B cell (primary cell): ENCODE results near the gene NPRL2. TPM values are rescaled to one million over a fixed set of nuclear protein-coding genes. Genes with fewer than 3 reads are reported as not detected.

Experiments used
- ATAC-seq: fragments of 200-7000 bp; cut with Tn5 transposase; one replicate; pipeline ENCODE4 v1.10.0; 2021; ENCODE audit warnings: low read depth, mild to moderate bottlenecking, moderate number of reproducible peaks, moderate library complexity
- CTCF ChIA-PET: fragments of 350-600 bp; sonication (Branson Sonifier 250); formaldehyde crosslinking; loops from one replicate; lab custom pipeline; 2021; ENCODE audit warnings: antibody characterized with exemption, inconsistent platforms; lab: Charles Lee
- POLR2A ChIA-PET: fragments of 350-600 bp; sonication (Branson Sonifier 250); formaldehyde crosslinking; loops from one replicate; lab custom pipeline; 2021; ENCODE audit warnings: antibody characterized with exemption; lab: Charles Lee
- DNase-seq: peaks from one replicate; pipeline ENCODE4 v3.0.0; 2013
- H2AFZ ChIP-seq: 2 replicates; pipeline ENCODE4 v1.6.1; 2012; ENCODE audit warnings: mild to moderate bottlenecking, low read depth, low read length; ENCODE audit not compliant: insufficient read depth, poor library complexity, severe bottlenecking
- H3K27ac ChIP-seq, 2 donors: 1 replicate in 1 of 2; 2 replicates in 1 of 2; pipeline ENCODE4 v1.5.1; 2012 to 2013; ENCODE audit warnings: low read length in 2 of 2, mild to moderate bottlenecking in 2 of 2, moderate library complexity in 1 of 2
- H3K27me3 ChIP-seq, 4 experiments: fragments of 200-600 bp in 1 of 4; sonication (generic) in 1 of 4; replicated peaks in 1 of 4; 1 replicate in 2 of 4; 2 replicates in 2 of 4; pipeline versions ENCODE4 v1.6.1 to v1.7.0; 2013 to 2016; ENCODE audit warnings: low read length in 3 of 4, mild to moderate bottlenecking in 2 of 4, mixed read lengths in 1 of 4, moderate library complexity in 1 of 4; ENCODE audit not compliant: insufficient read depth in 4 of 4, control insufficient read depth in 3 of 4; ENCODE audit errors: control extremely low read depth in 1 of 4
- H3K36me3 ChIP-seq, 2 experiments: replicated peaks in 1 of 2; 1 replicate in 1 of 2; 2 replicates in 1 of 2; pipeline versions ENCODE4 v1.6.1 to v1.7.1; 2013; ENCODE audit warnings: low read length in 1 of 2; ENCODE audit not compliant: insufficient read depth in 2 of 2, control insufficient read depth in 1 of 2; ENCODE audit errors: control extremely low read depth in 1 of 2, extremely low read depth in 1 of 2
- H3K4me1 ChIP-seq, 2 donors: fragments of 200-600 bp in 1 of 2; sonication (generic) in 1 of 2; 1 replicate in 1 of 2; 2 replicates in 1 of 2; pipeline versions ENCODE4 v1.5.1 to v1.6.1; 2013 to 2017; ENCODE audit warnings: low read length in 2 of 2; ENCODE audit not compliant: control insufficient read depth in 2 of 2, insufficient read depth in 2 of 2
- H3K4me2 ChIP-seq: replicated peaks from 2 replicates; pipeline ENCODE3; 2012; ENCODE audit warnings: mild to moderate bottlenecking, low read depth, low read length; ENCODE audit not compliant: poor library complexity, severe bottlenecking
- H3K4me3 ChIP-seq, 5 experiments: fragments of 200-600 bp in 1 of 5; sonication (generic) in 1 of 5; 1 replicate in 3 of 5; 2 replicates in 2 of 5; pipeline versions ENCODE4 v1.5.1 to v1.7.0; 2011 to 2016; ENCODE audit warnings: low read length in 4 of 5, mild to moderate bottlenecking in 4 of 5, low read depth in 2 of 5, control low read depth in 1 of 5, moderate library complexity in 1 of 5; ENCODE audit not compliant: insufficient read depth in 1 of 5; ENCODE audit errors: control extremely low read depth in 1 of 5, extremely low read depth in 1 of 5
- H3K79me2 ChIP-seq: fragments of 200-600 bp; sonication (generic); one replicate; pipeline ENCODE4 v1.6.0; 2016; ENCODE audit warnings: low read length; ENCODE audit not compliant: control insufficient read depth, insufficient read depth
- H3K9ac ChIP-seq: fragments of 200-600 bp; sonication (generic); 2 replicates; pipeline ENCODE4 v1.6.1; 2017; ENCODE audit warnings: mild to moderate bottlenecking, low read length, moderate library complexity
- H3K9me3 ChIP-seq, 3 donors: one replicate each; pipeline versions ENCODE4 v1.6.1 to v1.7.1; 2013; ENCODE audit warnings: low read length in 2 of 3; ENCODE audit not compliant: control insufficient read depth in 2 of 3, insufficient read depth in 1 of 3; ENCODE audit errors: control extremely low read depth in 1 of 3
- H4K20me1 ChIP-seq: 2 replicates; pipeline ENCODE4 v1.6.0; 2012; ENCODE audit warnings: mild to moderate bottlenecking, low read length; ENCODE audit not compliant: insufficient read depth, control insufficient read depth, poor library complexity, severe bottlenecking
- H3K27ac Mint-ChIP-seq: one replicate; pipeline ENCODE4 v1.8.0; 2021; ENCODE audit warnings: mixed read lengths
- H3K27me3 Mint-ChIP-seq: one replicate; pipeline ENCODE4 v1.8.0; 2021; ENCODE audit warnings: mixed read lengths
- H3K4me1 Mint-ChIP-seq: one replicate; pipeline ENCODE4 v1.8.0; 2021; ENCODE audit warnings: mixed read lengths
- H3K4me3 Mint-ChIP-seq: one replicate; pipeline ENCODE4 v1.8.0; 2021; ENCODE audit warnings: mixed read lengths
- H3K9me3 Mint-ChIP-seq: one replicate; pipeline ENCODE4 v1.8.0; 2022; ENCODE audit warnings: mixed read lengths; ENCODE audit not compliant: insufficient read depth
- EZH2 ChIP-seq: IDR thresholded peaks from 2 replicates; pipeline ENCODE4 v1.6.1; 2012; ENCODE audit warnings: borderline replicate concordance, low read depth, mild to moderate bottlenecking, moderate library complexity, low read length; ENCODE audit not compliant: insufficient read depth, poor library complexity, severe bottlenecking
- WGBS: methylation state at CpG from one replicate; pipeline ENCODE4 v1.1.5; 2013; ENCODE audit warnings: missing lambda C conversion rate; ENCODE audit not compliant: insufficient coverage; 5-methylcytosine and 5-hydroxymethylcytosine counted together
- intact Hi-C: fragments of 100-400 bp; cut with micrococcal nuclease; formaldehyde crosslinking; loops from one replicate; pipeline ENCODE4 v1.10.0; 2022
- polyA plus RNA-seq: library from polyadenylated mRNA; depleted of rRNA; stranded (reverse); fragments of >200 nt; gene quantifications from 2 replicates; pipeline ENCODE4 v1.2.3, GENCODE V29; 2012
- total RNA-seq, 2 donors: library from RNA; stranded (reverse); fragments of 120-200 nt in 1 of 2; gene quantifications; 1 replicate in 1 of 2; 2 replicates in 1 of 2; pipeline versions ENCODE4 v1.2.3 to v1.2.4, GENCODE V29; 2013 to 2022
- TF ChIP-seq, protein P1 (sequence below): fragments of 200-600 bp; IDR thresholded peaks from one replicate; pipeline ENCODE4 v1.8.0; 2022; ENCODE audit warnings: antibody characterized with exemption, mild to moderate bottlenecking

NPRL2 gene
- total and polyA plus RNA-seq, 2 donors (not counting 1 experiment from before 2014, with no cell fraction given) = 31.3 to 64.6 TPM

DNA sequence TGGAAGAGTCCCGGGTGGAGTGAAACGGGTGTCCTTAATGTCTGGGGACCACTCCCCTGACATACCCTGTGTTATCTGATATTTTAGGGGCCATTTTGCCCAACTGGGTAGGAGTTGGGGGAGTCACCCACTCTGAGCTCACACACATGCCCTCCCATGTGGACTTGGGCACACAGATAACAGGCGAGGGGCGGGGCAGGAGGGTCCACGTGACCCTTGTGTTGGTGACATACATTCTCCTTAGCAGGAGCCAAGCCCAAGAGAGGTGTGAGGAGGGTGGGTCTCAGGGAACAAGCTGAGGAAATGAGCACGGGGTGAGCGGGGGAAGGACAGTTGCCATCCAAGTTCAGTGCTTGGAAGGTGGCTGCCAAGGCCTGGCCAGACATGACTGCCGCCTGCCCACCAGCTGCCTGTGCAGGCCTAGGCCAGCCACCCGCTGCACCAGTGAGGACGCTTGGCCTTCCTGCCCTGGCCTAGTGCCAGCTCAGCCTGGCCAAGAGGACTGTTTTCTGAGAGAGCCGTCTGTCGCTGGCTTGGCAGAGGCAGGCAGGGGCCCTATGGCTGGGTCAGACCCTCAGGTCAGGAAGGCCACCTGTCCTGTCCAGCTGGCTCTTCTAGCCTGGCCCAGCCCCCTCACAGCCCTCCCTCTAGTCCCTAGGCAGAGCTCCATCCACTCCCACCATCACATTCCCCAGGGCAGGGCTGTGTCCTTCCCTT is 40.1 kb upstream of the NPRL2 start:
- H3K27ac ChIP-seq = no peak overlapping the region
- H3K4me2 ChIP-seq = no peak overlapping the region
- no peaks in the 10 kb centered on the region for H3K9me3 ChIP-seq
- POLR2A ChIA-PET = no interaction called here
- DNase-seq (no peak), ATAC-seq (no peak)
- CTCF ChIA-PET = no interaction called here
- no peaks in the 10 kb centered on the region for H3K79me2 ChIP-seq
- Mint-ChIP-seq H3K27ac (no peak overlapping the region), H3K4me3 (no peak overlapping the region), H3K27me3 (peaks cover 3% of the 10 kb centered on the region), H3K9me3 (no peaks in the 10 kb centered on the region), H3K4me1 (no peaks in the 10 kb centered on the region)
- H3K9ac ChIP-seq = no peak overlapping the region
- intact Hi-C loops = no loop called here
- H2AFZ ChIP-seq = no peak overlapping the region
- 89% methylated on average over 9 of the region's 12 CpGs for WGBS
- no peaks in the 10 kb centered on the region for H3K36me3 ChIP-seq
- no peak overlapping the region for H3K4me3 ChIP-seq
- H4K20me1 ChIP-seq = no peaks in the 10 kb centered on the region
- H3K27me3 ChIP-seq = no peaks in the 10 kb centered on the region
- H3K4me1 ChIP-seq = no peaks in the 10 kb centered on the region
- TF ChIP-seq, protein P1, sequence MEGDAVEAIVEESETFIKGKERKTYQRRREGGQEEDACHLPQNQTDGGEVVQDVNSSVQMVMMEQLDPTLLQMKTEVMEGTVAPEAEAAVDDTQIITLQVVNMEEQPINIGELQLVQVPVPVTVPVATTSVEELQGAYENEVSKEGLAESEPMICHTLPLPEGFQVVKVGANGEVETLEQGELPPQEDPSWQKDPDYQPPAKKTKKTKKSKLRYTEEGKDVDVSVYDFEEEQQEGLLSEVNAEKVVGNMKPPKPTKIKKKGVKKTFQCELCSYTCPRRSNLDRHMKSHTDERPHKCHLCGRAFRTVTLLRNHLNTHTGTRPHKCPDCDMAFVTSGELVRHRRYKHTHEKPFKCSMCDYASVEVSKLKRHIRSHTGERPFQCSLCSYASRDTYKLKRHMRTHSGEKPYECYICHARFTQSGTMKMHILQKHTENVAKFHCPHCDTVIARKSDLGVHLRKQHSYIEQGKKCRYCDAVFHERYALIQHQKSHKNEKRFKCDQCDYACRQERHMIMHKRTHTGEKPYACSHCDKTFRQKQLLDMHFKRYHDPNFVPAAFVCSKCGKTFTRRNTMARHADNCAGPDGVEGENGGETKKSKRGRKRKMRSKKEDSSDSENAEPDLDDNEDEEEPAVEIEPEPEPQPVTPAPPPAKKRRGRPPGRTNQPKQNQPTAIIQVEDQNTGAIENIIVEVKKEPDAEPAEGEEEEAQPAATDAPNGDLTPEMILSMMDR = no peak

DNA sequence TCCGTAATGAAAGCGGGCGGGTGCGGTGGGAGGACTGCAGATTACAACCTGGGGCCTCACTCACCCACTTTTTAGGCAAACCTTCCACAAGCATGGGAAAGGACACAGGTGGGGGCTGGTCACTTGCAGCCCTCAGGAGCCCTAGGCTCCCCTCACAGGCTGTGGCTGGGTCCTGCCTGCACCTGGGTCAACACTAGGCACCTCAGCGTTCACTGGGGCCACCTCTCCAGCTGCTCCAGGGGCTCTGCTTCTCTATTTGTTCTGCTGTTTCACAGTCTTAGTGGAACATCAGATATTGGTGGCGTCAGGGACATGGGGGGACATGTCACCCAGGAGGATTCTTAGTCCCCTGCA is 38.8 kb upstream of the NPRL2 start:
- ATAC-seq (no peak), DNase-seq (no peak)
- ChIA-PET POLR2A (no interaction called here), CTCF (no interaction called here)
- H3K27me3 ChIP-seq = no peaks in the 10 kb centered on the region
- H3K27ac Mint-ChIP-seq = no peak overlapping the region
- no peaks in the 10 kb centered on the region for H3K4me1 ChIP-seq
- intact Hi-C loops = no loop called here
- no peaks in the 10 kb centered on the region for H3K4me1 Mint-ChIP-seq
- no peaks in the 10 kb centered on the region for H3K9me3 ChIP-seq
- no peaks in the 10 kb centered on the region for H3K9me3 Mint-ChIP-seq
- no peak overlapping the region for H3K4me2 ChIP-seq
- no peak overlapping the region for H3K27ac ChIP-seq
- H3K79me2 ChIP-seq = no peaks in the 10 kb centered on the region
- no peak overlapping the region for H3K4me3 ChIP-seq
- peaks cover 3% of the 10 kb centered on the region for H3K27me3 Mint-ChIP-seq
- 87% methylated on average over 6 of the region's 6 CpGs for WGBS
- no peaks in the 10 kb centered on the region for H4K20me1 ChIP-seq
- no peaks in the 10 kb centered on the region for H3K36me3 ChIP-seq
- H3K9ac ChIP-seq = no peak overlapping the region
- no peak for TF ChIP-seq EZH2
- TF ChIP-seq, protein P1 = no peak
- no peak overlapping the region for H3K4me3 Mint-ChIP-seq
- no peak overlapping the region for H2AFZ ChIP-seq
